ENCODE results near the gene IGSF9B.

Gene IGSF9B

GRCh38 chr11:133955945-133956421, 785 bp downstream of the IGSF9B start:
- no peak overlapping the region for H2AK5ac ChIP-seq (ENCODE audit: low read depth, low read length)
- no peak overlapping the region for H2BK12ac ChIP-seq (ENCODE audit: low read length)
- H2AFZ ChIP-seq (ENCODE audit: low read length): peak overlapping the region; percentile 99
- no peak overlapping the region for H3K27ac ChIP-seq (replicated peaks; ENCODE audit: low read length)
- DNase-seq (ENCODE audit: low spot score): no peak
- H2BK120ac ChIP-seq (ENCODE audit: low read depth, low read length): no peak overlapping the region
- peaks cover 32 to 33% of the 10 kb centered on the region in 2 donors for H3K4me1 ChIP-seq (ENCODE audit: control insufficient read depth in 2 of 2, insufficient read depth in 1 of 2, low read depth in 1 of 2, low read length in 2 of 2)
- H3K79me1 ChIP-seq (ENCODE audit: low read depth, low read length): peaks cover 6% of the 10 kb centered on the region
- H3K9me3 ChIP-seq (replicated peaks in 1 of 2; ENCODE audit: control insufficient read depth in 2 of 2, insufficient read depth in 1 of 2, low read depth in 1 of 2, low read length in 2 of 2): peaks cover 0 to 1% of the 10 kb centered on the region in 2 donors
- no peak overlapping the region for H3K23ac ChIP-seq (ENCODE audit: low read depth, low read length, poor library complexity)
- peaks cover 7 to 53% (median 21%) of the 10 kb centered on the region in 3 experiments for H3K27me3 ChIP-seq (ENCODE audit: control insufficient read depth in 3 of 3, insufficient read depth in 3 of 3, low read depth in 1 of 3, low read length in 3 of 3)
- peak overlapping the region; percentile 78 for H3K9ac ChIP-seq (ENCODE audit: low read depth, low read length, poor library complexity)
- H2BK5ac ChIP-seq (ENCODE audit: low read length): no peak overlapping the region
- H3K36me3 ChIP-seq (replicated peaks in 1 of 2; ENCODE audit: control insufficient read depth in 2 of 2, insufficient read depth in 2 of 2, low read length in 2 of 2): no peaks in the 10 kb centered on the region
- peak overlapping the region; percentile 84 to 86 for H3K4me3 ChIP-seq (ENCODE audit: low read length in 2 of 2)
- no peak overlapping the region for H4K91ac ChIP-seq (ENCODE audit: low read depth, low read length, poor library complexity)
- no peak overlapping the region for H3K4ac ChIP-seq (ENCODE audit: low read length)
- no peak overlapping the region for H4K8ac ChIP-seq (ENCODE audit: low read depth, low read length)
- no CpG with 5 or more reads among the region's 58 CpGs for WGBS, 2 donors (ENCODE audit: extremely low coverage in 2 of 2, insufficient read length in 2 of 2, insufficient replicate concordance in 1 of 2)
- peak overlapping the region; percentile 86 for H3K4me2 ChIP-seq (ENCODE audit: insufficient read depth, low read length, poor library complexity, severe bottlenecking)
- H2BK15ac ChIP-seq (ENCODE audit: low read length): no peak overlapping the region
- H3K18ac ChIP-seq (ENCODE audit: low read length): peak overlapping the region; percentile 32
- H3K14ac ChIP-seq (ENCODE audit: low read length): no peak overlapping the region

GRCh38 chr11:133955081-133955891, 1.5 kb downstream of the IGSF9B start:
- no peak for DNase-seq (ENCODE audit: low spot score)
- Histone ChIP-seq H3K4ac (ENCODE audit: low read length) (no peak overlapping the region), H3K14ac (ENCODE audit: low read length) (no peak overlapping the region), H4K91ac (ENCODE audit: low read depth, low read length, poor library complexity) (no peak overlapping the region), H3K4me3 (ENCODE audit: low read length in 2 of 2) (peak overlapping the region; percentile 69 to 84), H2BK12ac (ENCODE audit: low read length) (no peak overlapping the region), H2BK120ac (ENCODE audit: low read depth, low read length) (no peak overlapping the region), H3K27me3 (ENCODE audit: control insufficient read depth in 3 of 3, insufficient read depth in 3 of 3, low read depth in 1 of 3, low read length in 3 of 3) (peaks cover 7 to 52% (median 21%) of the 10 kb centered on the region in 3 experiments), H3K4me2 (ENCODE audit: insufficient read depth, low read length, poor library complexity, severe bottlenecking) (peak overlapping the region; percentile 86), H4K8ac (ENCODE audit: low read depth, low read length) (no peak overlapping the region), H2BK5ac (ENCODE audit: low read length) (no peak overlapping the region), H3K4me1 (ENCODE audit: control insufficient read depth in 2 of 2, insufficient read depth in 1 of 2, low read depth in 1 of 2, low read length in 2 of 2) (peaks cover 37% of the 10 kb centered on the region in 2 donors), H3K18ac (ENCODE audit: low read length) (no peak overlapping the region), H2AK5ac (ENCODE audit: low read depth, low read length) (no peak overlapping the region), H3K9ac (ENCODE audit: low read depth, low read length, poor library complexity) (peak overlapping the region; percentile 78), H3K9me3 (replicated peaks in 1 of 2; ENCODE audit: control insufficient read depth in 2 of 2, insufficient read depth in 1 of 2, low read depth in 1 of 2, low read length in 2 of 2) (peaks cover 0 to 1% of the 10 kb centered on the region in 2 donors), H3K23ac (ENCODE audit: low read depth, low read length, poor library complexity) (no peak overlapping the region), H3K79me1 (ENCODE audit: low read depth, low read length) (peaks cover 6% of the 10 kb centered on the region), H3K36me3 (replicated peaks in 1 of 2; ENCODE audit: control insufficient read depth in 2 of 2, insufficient read depth in 2 of 2, low read length in 2 of 2) (no peaks in the 10 kb centered on the region), H2AFZ (ENCODE audit: low read length) (peak overlapping the region; percentile 19), H3K27ac (replicated peaks; ENCODE audit: low read length) (no peak overlapping the region), H2BK15ac (ENCODE audit: low read length) (no peak overlapping the region)
- no CpG with 5 or more reads among the region's 49 CpGs for WGBS, 2 donors (ENCODE audit: extremely low coverage in 2 of 2, insufficient read length in 2 of 2, insufficient replicate concordance in 1 of 2)

- Histone ChIP-seq H3K14ac (ENCODE audit: low read length) (no peak overlapping the region), H2BK15ac (ENCODE audit: low read length) (no peak overlapping the region), H3K27me3 (ENCODE audit: control insufficient read depth in 3 of 3, insufficient read depth in 3 of 3, low read depth in 1 of 3, low read length in 3 of 3) (peaks cover 7 to 42% (median 21%) of the 10 kb centered on the region in 3 experiments), H3K36me3 (replicated peaks in 1 of 2; ENCODE audit: control insufficient read depth in 2 of 2, insufficient read depth in 2 of 2, low read length in 2 of 2) (no peaks in the 10 kb centered on the region), H4K91ac (ENCODE audit: low read depth, low read length, poor library complexity) (no peak overlapping the region), H3K27ac (replicated peaks; ENCODE audit: low read length) (no peak overlapping the region), H3K4ac (ENCODE audit: low read length) (no peak overlapping the region), H3K23ac (ENCODE audit: low read depth, low read length, poor library complexity) (no peak overlapping the region), H2BK12ac (ENCODE audit: low read length) (no peak overlapping the region), H3K4me3 (ENCODE audit: low read length in 2 of 2) (no peak overlapping the region), H2BK5ac (ENCODE audit: low read length) (no peak overlapping the region), H3K79me1 (ENCODE audit: low read depth, low read length) (peaks cover 12% of the 10 kb centered on the region), H3K18ac (ENCODE audit: low read length) (no peak overlapping the region), H3K9ac (ENCODE audit: low read depth, low read length, poor library complexity) (peak overlapping the region; percentile 45), H3K4me1 (ENCODE audit: control insufficient read depth in 2 of 2, insufficient read depth in 1 of 2, low read depth in 1 of 2, low read length in 2 of 2) (peaks cover 37 to 40% of the 10 kb centered on the region in 2 donors), H2AK5ac (ENCODE audit: low read depth, low read length) (no peak overlapping the region), H2BK120ac (ENCODE audit: low read depth, low read length) (no peak overlapping the region), H4K8ac (ENCODE audit: low read depth, low read length) (no peak overlapping the region), H3K4me2 (ENCODE audit: insufficient read depth, low read length, poor library complexity, severe bottlenecking) (no peak overlapping the region), H3K9me3 (replicated peaks in 1 of 2; ENCODE audit: control insufficient read depth in 2 of 2, insufficient read depth in 1 of 2, low read depth in 1 of 2, low read length in 2 of 2) (no peaks in the 10 kb centered on the region), H2AFZ (ENCODE audit: low read length) (no peak overlapping the region)
- DNase-seq (ENCODE audit: low spot score): no peak
- no CpG with 5 or more reads among the region's 8 CpGs for WGBS, 2 donors (ENCODE audit: extremely low coverage in 2 of 2, insufficient read length in 2 of 2, insufficient replicate concordance in 1 of 2)
Measured at GRCh38 chr11:133953999-133954398, 2.8 kb downstream of the IGSF9B start.

- Histone ChIP-seq H3K27ac (replicated peaks; ENCODE audit: low read length) (no peak overlapping the region), H2BK5ac (ENCODE audit: low read length) (no peak overlapping the region), H2BK120ac (ENCODE audit: low read depth, low read length) (no peak overlapping the region), H3K79me1 (ENCODE audit: low read depth, low read length) (peaks cover 12% of the 10 kb centered on the region), H2AK5ac (ENCODE audit: low read depth, low read length) (peak overlapping the region; percentile 5), H3K14ac (ENCODE audit: low read length) (no peak overlapping the region), H4K8ac (ENCODE audit: low read depth, low read length) (no peak overlapping the region), H3K18ac (ENCODE audit: low read length) (no peak overlapping the region), H2BK12ac (ENCODE audit: low read length) (no peak overlapping the region), H3K27me3 (ENCODE audit: control insufficient read depth in 3 of 3, insufficient read depth in 3 of 3, low read depth in 1 of 3, low read length in 3 of 3) (peaks cover 7 to 38% (median 21%) of the 10 kb centered on the region in 3 experiments), H3K9me3 (replicated peaks in 1 of 2; ENCODE audit: control insufficient read depth in 2 of 2, insufficient read depth in 1 of 2, low read depth in 1 of 2, low read length in 2 of 2) (no peaks in the 10 kb centered on the region), H4K91ac (ENCODE audit: low read depth, low read length, poor library complexity) (no peak overlapping the region), H3K9ac (ENCODE audit: low read depth, low read length, poor library complexity) (no peak overlapping the region), H3K4ac (ENCODE audit: low read length) (no peak overlapping the region), H2AFZ (ENCODE audit: low read length) (no peak overlapping the region), H3K4me2 (ENCODE audit: insufficient read depth, low read length, poor library complexity, severe bottlenecking) (no peak overlapping the region), H3K36me3 (replicated peaks in 1 of 2; ENCODE audit: control insufficient read depth in 2 of 2, insufficient read depth in 2 of 2, low read length in 2 of 2) (no peaks in the 10 kb centered on the region), H2BK15ac (ENCODE audit: low read length) (no peak overlapping the region), H3K4me1 (ENCODE audit: control insufficient read depth in 2 of 2, insufficient read depth in 1 of 2, low read depth in 1 of 2, low read length in 2 of 2) (peaks cover 41 to 42% of the 10 kb centered on the region in 2 donors), H3K4me3 (ENCODE audit: low read length in 2 of 2) (no peak overlapping the region), H3K23ac (ENCODE audit: low read depth, low read length, poor library complexity) (no peak overlapping the region)
- DNase-seq (ENCODE audit: low spot score): no peak
- WGBS, 2 donors (ENCODE audit: extremely low coverage in 2 of 2, insufficient read length in 2 of 2, insufficient replicate concordance in 1 of 2): no CpG with 5 or more reads among the region's 5 CpGs
Measured at GRCh38 chr11:133953547-133953946, 3.2 kb downstream of the IGSF9B start.
